GM18909 (cell line): ENCODE data around the gene MAP1LC3B2.

ENCODE experiments used
- ATAC-seq: cut with Tn5 transposase; IDR thresholded peaks from one replicate; pipeline ENCODE4 v1.9.1; 2021; ENCODE audit warnings: mild to moderate bottlenecking; ENCODE audit not compliant: unreplicated experiment, poor library complexity

Gene MAP1LC3B2

GRCh38 chr12:116537101-116537904 lies 21.9 kb upstream of the MAP1LC3B2 start:
- ATAC-seq: peak; percentile 29

DNA sequence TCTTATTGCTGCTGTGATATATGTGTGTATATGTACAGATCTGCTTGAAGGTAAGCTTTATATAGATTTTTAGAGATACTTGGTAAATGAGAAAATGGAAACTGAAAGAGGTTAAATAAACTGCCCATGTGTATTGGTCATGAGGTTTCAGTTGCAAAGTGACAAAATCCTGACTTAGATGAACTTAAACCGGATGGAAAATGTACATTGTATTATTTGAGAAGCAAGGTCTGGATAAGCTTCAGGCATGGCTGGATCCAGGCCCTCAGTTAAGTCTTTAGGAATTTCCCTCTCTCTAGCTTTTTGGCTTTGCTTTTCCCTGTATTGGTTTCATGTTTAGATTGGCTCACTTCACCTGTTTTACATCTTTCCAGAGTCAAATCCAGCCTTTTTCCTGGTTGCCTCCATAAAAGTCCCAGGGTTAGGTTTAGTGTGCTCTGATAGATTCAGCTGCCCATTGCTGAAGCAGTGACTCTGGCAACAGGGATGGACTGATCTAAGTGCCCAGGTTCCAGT lies 21.0 kb upstream of the MAP1LC3B2 start:
- peak; percentile 58 for ATAC-seq

GRCh38 chr12:116538682-116539305 lies 20.4 kb upstream of the MAP1LC3B2 start:
- no peak for ATAC-seq

- ATAC-seq: no peak
Measured at GRCh38 chr12:116539361-116539771, 19.8 kb upstream of the MAP1LC3B2 start.

DNA sequence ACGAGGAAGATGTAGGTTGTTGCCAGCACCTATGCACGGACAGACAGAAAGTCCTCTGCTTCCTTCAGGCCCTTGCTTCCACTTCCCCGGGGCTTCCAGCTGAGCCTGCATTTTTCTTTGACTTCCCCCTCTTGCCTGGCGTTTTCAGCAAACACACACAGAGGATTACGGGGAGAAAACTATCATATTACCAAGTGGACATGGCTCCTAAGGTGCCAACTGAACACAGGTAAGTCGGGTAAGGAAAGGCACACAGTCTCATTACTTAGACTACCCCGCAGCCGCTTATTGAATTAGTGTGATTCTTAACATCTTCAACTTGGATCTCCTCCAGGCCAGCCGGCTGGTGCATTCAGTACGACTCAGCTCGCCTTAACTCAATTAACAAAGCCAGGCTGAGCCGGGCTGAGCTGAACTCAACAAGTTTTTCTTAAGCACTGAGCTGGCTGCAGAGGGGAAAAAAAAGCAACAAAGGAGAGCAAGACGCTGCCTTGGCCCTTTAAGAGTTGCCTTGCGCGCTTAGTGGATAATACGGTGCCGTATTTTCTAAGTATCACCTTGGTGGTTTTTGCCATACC lies 19.2 kb upstream of the MAP1LC3B2 start:
- no peak for ATAC-seq

DNA sequence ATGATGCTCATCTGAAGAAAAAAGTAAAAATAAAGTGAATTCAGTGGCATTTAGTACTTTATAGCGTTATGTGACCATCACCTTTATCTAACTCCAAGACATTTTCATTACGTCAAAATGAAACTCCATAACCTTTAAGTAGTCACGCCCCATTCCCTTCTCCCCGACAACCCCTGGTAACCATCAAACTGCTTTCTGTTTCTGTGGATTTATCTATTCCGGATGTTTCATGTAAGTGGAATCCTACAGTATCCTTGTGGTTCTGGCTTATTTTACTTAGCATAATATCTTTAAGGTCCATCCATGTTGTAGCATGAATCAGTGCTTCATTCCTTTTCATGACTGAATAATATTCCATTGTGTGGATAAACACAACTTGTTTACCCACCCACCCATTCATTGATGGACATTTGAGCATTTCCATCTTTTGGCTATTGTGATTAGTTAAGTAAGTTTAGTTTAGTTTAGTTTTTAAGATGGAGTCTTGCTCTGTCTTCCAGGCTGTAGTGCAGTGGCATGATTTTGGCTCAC lies 18.5 kb upstream of the MAP1LC3B2 start:
- no peak for ATAC-seq

DNA sequence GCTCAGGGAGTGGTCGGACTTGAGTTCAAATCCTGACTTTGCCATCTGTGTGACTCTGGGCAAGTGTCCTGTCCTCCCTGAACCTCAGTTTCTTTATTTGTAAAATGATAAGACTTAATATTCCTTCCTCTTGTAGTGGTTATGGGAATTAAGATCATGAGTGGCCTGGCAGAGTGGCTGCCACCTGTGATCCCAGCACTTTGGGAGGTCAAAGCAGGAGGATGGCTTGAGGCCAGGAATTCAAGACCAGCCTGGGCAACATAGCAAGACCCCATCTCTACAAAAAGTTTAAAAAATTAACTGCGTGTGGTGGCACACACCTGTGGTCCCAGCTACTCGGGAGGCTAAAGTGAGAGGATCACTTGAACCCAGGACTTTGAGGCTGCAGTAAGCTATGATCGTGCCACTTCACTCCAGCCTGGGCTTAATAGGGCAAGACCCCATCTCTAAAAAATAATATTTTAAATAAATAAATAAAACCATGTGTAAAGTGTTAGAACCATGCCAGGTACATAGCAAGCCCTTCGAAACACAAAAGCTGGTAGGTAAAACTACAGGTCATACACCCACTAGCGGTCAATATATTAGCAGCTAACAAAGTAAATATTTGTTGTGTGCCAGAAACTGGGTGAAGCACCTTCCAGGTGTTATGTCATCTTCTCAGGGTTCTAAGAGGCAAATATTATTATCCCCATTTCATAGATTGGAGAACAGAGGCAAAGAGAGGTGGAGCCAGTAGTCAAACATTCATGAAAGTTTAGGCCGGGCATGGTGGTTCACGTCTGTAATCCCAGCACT lies 17.4 kb upstream of the MAP1LC3B2 start:
- ATAC-seq: no peak

DNA sequence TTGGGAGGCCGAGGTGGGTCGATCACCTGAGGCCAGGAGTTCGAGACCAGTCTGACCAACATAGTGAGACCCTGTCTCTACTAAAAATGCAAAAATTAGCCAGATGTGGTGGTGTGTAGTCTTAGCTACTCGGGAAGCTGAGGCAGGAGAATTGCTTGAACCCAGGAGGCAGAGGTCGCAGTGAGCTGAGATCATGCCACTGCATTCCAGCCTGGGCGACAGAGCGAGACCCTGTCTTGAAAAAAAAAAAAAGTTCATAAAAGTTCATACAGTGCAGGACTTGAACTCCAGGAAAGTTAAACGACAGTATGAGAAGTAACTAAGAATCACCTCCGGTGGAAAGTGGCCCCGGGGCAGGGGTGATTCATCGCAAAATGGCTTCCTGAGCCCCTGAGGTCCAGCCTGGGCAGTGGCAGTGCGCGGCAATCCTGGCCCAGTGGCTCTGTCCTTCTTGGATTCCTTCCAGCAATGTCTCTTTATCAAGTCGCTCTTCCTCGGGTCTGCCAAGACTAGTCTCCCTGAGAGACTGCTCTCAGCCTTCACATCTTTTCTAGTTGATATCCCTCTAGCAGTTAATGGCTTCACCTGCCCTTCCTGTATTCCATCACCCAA lies 16.7 kb upstream of the MAP1LC3B2 start:
- ATAC-seq: no peak

- no peak for ATAC-seq
Measured at GRCh38 chr12:116544656-116545055, 14.5 kb upstream of the MAP1LC3B2 start.

GRCh38 chr12:116545144-116545543 lies 14.0 kb upstream of the MAP1LC3B2 start:
- no peak for ATAC-seq

DNA sequence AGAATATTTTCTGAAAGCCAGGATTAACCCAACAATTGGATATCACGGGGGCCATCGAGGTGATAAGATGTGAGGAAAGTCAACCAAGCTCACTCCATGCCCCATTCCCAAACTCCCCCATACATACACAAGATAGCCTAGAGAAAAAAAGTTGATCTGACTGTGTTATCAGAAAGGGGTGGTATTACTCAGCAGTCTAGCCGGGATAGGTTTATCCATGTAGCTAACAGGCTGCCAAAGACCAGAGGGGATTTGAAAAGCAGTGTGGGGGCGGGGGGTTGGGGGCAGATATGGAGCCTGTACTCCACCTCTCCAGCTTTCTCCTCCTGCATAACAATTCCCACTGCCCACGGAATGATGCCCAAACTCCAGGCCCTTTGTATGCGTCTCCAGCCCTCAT lies 13.2 kb upstream of the MAP1LC3B2 start:
- no peak for ATAC-seq

GRCh38 chr12:116547955-116548501 lies 11.2 kb upstream of the MAP1LC3B2 start:
- peak; percentile 95 for ATAC-seq

- no peak for ATAC-seq
Measured at GRCh38 chr12:116549993-116550392, 9.2 kb upstream of the MAP1LC3B2 start.

DNA sequence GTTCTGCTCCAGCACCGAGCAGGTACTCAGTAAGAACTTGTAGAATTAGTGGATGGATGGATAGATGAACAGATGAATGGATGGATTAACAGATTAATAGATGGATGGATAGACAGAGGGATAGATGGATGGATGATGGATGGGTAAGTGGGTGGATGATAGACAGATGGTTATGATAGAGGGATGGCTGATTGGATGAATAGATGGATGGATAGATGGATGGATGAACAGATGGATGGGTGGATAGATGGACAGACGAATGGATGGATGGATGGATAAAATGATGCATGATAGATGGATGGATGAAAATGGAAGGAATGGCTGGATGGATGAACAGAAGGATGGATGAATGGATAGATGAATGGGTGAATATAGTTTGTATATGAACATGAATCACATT lies 8.0 kb upstream of the MAP1LC3B2 start:
- no peak for ATAC-seq

GRCh38 chr12:116551619-116551951 lies 7.6 kb upstream of the MAP1LC3B2 start:
- no peak for ATAC-seq

DNA sequence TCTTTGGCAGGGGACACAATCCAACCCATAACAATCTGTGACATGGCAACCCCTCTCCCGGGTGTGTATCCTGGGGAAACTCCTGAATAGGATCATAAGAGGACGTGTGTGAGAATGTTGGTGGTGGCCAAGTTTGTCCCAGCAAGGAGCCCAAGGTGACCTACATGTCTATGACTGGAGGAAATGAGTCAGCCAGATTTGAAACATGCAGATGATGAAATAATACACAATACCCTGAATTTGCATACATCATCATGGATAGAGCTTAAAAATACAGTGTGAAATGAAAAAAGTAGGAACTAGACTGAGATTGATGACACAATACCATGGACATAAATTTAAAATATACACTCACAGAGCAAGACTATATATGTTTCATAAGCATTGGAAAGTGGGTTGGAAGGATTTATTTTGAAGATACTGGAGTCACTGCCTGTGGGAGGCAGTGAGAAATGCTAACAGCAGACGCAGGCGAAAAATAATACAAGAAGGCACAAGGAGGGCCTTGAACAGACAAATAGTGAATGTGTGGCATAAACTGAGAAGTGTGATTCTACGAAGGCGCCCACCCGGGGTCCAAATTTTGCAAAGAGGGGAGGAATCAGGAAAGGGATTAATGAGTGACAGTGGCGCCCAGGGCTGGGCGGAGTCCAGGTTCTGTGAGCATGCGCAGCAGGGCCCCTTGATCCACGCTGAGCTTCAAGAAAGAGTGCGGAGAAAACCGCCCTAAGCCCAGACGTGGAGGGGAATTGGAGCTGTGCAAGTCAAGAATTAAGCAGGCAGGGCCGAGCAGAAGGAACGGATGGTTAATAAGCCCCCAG lies 7.0 kb upstream of the MAP1LC3B2 start:
- ATAC-seq: no peak

GRCh38 chr12:116552773-116553373 lies 6.3 kb upstream of the MAP1LC3B2 start:
- ATAC-seq: no peak

DNA sequence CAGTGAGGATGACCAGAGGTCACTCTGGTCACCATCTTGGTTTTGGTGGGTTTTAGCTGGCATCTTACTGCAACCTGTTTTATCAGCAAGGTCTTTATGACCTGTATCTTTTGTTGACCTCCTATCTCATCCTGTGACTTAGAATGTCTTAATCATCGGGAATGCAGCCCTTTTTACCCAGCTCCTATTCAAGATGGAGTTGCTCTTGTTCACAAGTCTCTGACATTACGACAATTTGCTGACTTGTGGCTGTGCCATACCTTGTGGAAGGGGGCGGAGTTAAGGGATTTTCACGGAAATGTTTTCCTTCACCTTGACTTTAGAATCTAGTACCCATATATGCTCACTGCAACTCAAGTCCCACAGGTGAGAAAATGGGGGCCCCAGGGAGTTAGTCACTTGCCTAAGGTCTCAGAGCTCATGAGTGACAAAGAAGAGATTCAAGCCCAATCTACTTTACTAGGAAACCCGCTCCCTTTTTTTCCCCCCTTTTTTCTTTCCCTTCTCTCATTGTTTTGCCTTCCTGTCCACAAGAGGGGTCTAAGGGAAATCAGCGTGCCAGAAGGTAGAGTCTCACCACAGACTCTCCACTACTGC lies 2.7 kb upstream of the MAP1LC3B2 start:
- no peak for ATAC-seq
